HL-60 (cell line): Measurements from ENCODE around the gene ST6GAL1.

Source experiments
- DNase-seq, 2 experiments: peaks; one replicate each; pipeline ENCODE4 v3.0.0-alpha.2; 2010 to 2020; ENCODE audit warnings: low read depth in 1 of 2, low spot score in 1 of 2
- H3K27ac ChIP-seq: fragments of 250-450 bp; sonication (Bioruptor Pico); replicated peaks from 2 replicates; pipeline ENCODE4 v1.5.1; 2020; ENCODE audit warnings: mild to moderate bottlenecking, moderate library complexity
- H3K27me3 ChIP-seq: fragments of 250-450 bp; sonication (Bioruptor Pico); 2 replicates; pipeline ENCODE4 v1.5.1; 2021; ENCODE audit warnings: mild to moderate bottlenecking, moderate library complexity; ENCODE audit not compliant: insufficient read depth, poor library complexity, severe bottlenecking
- H3K4me3 ChIP-seq: replicated peaks from 2 replicates; pipeline ENCODE4 v1.5.1; 2011; ENCODE audit warnings: mild to moderate bottlenecking, control low read depth, low read length; ENCODE audit not compliant: insufficient read depth
- GABPA ChIP-seq: IDR thresholded peaks from 2 replicates; pipeline ENCODE4 v1.6.1; 2012; ENCODE audit warnings: low read depth
- POLR2AphosphoS5 ChIP-seq: IDR thresholded peaks from 2 replicates; pipeline ENCODE4 v1.6.1; 2012; ENCODE audit warnings: low read depth
- SPI1 ChIP-seq: IDR thresholded peaks from 2 replicates; pipeline ENCODE4 v1.6.1; 2012; ENCODE audit warnings: low read depth, mild to moderate bottlenecking, borderline replicate concordance
- TF ChIP-seq, protein P1 (sequence below): IDR thresholded peaks from 2 replicates; pipeline ENCODE4 v1.6.1; 2012; ENCODE audit warnings: low read depth; ENCODE audit not compliant: insufficient replicate concordance
- TF ChIP-seq, protein P2 (sequence below): IDR thresholded peaks from one replicate; pipeline ENCODE4 v1.5.1; 2011; ENCODE audit warnings: low read length, control low read depth, inconsistent platforms; ENCODE audit not compliant: insufficient read depth

Gene ST6GAL1

DNA sequence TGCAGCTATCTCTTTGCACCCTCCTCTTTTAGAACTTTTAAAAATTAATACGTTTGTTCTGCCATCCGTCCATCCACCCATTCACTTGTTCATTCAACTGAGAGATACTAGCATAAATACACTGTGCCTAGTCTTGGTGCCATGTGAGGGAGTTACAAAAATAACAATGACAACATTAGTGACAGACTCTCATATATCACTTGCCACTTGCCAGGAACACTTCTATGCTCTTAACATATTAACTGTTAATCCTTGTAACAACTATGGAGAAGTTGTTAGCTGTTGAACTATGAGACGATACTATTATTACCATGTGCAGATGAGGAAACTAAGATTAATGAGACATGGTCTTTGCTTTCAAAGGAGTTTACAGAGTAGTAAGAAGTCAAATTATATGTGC is 175.4 kb downstream of the ST6GAL1 start:
- TF ChIP-seq SPI1 (no peak), GABPA (no peak), POLR2AphosphoS5 (no peak)
- TF ChIP-seq, protein P1, sequence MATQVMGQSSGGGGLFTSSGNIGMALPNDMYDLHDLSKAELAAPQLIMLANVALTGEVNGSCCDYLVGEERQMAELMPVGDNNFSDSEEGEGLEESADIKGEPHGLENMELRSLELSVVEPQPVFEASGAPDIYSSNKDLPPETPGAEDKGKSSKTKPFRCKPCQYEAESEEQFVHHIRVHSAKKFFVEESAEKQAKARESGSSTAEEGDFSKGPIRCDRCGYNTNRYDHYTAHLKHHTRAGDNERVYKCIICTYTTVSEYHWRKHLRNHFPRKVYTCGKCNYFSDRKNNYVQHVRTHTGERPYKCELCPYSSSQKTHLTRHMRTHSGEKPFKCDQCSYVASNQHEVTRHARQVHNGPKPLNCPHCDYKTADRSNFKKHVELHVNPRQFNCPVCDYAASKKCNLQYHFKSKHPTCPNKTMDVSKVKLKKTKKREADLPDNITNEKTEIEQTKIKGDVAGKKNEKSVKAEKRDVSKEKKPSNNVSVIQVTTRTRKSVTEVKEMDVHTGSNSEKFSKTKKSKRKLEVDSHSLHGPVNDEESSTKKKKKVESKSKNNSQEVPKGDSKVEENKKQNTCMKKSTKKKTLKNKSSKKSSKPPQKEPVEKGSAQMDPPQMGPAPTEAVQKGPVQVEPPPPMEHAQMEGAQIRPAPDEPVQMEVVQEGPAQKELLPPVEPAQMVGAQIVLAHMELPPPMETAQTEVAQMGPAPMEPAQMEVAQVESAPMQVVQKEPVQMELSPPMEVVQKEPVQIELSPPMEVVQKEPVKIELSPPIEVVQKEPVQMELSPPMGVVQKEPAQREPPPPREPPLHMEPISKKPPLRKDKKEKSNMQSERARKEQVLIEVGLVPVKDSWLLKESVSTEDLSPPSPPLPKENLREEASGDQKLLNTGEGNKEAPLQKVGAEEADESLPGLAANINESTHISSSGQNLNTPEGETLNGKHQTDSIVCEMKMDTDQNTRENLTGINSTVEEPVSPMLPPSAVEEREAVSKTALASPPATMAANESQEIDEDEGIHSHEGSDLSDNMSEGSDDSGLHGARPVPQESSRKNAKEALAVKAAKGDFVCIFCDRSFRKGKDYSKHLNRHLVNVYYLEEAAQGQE = no peak
- TF ChIP-seq, protein P2, sequence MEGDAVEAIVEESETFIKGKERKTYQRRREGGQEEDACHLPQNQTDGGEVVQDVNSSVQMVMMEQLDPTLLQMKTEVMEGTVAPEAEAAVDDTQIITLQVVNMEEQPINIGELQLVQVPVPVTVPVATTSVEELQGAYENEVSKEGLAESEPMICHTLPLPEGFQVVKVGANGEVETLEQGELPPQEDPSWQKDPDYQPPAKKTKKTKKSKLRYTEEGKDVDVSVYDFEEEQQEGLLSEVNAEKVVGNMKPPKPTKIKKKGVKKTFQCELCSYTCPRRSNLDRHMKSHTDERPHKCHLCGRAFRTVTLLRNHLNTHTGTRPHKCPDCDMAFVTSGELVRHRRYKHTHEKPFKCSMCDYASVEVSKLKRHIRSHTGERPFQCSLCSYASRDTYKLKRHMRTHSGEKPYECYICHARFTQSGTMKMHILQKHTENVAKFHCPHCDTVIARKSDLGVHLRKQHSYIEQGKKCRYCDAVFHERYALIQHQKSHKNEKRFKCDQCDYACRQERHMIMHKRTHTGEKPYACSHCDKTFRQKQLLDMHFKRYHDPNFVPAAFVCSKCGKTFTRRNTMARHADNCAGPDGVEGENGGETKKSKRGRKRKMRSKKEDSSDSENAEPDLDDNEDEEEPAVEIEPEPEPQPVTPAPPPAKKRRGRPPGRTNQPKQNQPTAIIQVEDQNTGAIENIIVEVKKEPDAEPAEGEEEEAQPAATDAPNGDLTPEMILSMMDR = no peak
- Histone ChIP-seq H3K27me3 (no peaks in the 10 kb centered on the region), H3K27ac (no peak overlapping the region), H3K4me3 (no peak overlapping the region)
- DNase-seq = no peak

DNA sequence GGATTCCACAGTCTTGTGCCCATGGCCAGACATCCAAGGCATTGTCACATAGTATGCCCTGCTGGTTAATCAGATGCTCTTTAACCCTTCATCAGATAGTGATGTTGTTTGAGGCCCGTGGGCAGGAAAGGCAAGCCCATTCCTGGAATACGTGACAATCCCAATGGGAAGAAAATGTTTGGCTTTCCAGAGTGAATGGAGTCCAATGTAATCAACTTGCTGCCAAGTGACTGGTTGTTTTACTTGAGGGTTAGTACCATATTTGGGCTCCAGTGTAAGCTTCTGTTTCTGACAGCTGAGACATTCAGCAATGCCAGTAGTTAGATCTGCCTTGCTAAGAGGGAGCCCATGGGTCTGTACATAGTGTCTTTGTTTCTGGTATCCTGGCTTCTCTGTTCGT is 177.7 kb downstream of the ST6GAL1 start:
- no peak overlapping the region for H3K4me3 ChIP-seq
- H3K27me3 ChIP-seq = no peaks in the 10 kb centered on the region
- DNase-seq = no peak
- TF ChIP-seq, protein P2 = no peak
- TF ChIP-seq SPI1 (no peak), POLR2AphosphoS5 (no peak), GABPA (no peak)
- TF ChIP-seq, protein P1 = no peak
- no peak overlapping the region for H3K27ac ChIP-seq

DNA sequence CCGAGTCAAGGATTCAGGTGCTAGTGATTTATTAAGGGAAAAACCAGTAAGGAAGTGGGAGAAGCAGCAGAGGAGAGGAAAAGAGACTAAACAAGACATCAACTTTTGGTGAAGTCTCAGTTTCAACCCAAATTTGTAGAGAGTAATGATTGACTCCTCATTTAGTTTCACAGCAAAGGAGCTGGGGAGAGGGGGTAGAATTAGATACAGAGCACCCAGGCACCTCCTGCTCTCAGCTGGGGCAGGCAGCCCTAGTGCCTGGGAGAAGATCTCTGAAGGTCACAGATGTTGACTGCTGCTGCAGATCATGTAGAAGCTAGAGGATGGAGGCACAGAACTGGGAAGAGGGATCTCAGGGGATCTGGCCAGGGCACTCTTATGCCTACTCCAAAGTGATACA is 179.8 kb downstream of the ST6GAL1 start:
- TF ChIP-seq POLR2AphosphoS5 = no peak
- no peak for TF ChIP-seq GABPA
- TF ChIP-seq, protein P1 = no peak
- no peak for TF ChIP-seq SPI1
- TF ChIP-seq, protein P2 = no peak
- H3K27ac ChIP-seq = no peak overlapping the region
- no peaks in the 10 kb centered on the region for H3K27me3 ChIP-seq
- DNase-seq = no peak
- H3K4me3 ChIP-seq = no peak overlapping the region
